NCI-H1694 (cell line): ENCODE measurements around the gene CHST1.

Experiments used
- DNase-seq: peaks from one replicate; lab custom pipeline; 2025; lab: John Stamatoyannopoulos, UW

CHST1 gene, protein sequence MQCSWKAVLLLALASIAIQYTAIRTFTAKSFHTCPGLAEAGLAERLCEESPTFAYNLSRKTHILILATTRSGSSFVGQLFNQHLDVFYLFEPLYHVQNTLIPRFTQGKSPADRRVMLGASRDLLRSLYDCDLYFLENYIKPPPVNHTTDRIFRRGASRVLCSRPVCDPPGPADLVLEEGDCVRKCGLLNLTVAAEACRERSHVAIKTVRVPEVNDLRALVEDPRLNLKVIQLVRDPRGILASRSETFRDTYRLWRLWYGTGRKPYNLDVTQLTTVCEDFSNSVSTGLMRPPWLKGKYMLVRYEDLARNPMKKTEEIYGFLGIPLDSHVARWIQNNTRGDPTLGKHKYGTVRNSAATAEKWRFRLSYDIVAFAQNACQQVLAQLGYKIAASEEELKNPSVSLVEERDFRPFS

DNA sequence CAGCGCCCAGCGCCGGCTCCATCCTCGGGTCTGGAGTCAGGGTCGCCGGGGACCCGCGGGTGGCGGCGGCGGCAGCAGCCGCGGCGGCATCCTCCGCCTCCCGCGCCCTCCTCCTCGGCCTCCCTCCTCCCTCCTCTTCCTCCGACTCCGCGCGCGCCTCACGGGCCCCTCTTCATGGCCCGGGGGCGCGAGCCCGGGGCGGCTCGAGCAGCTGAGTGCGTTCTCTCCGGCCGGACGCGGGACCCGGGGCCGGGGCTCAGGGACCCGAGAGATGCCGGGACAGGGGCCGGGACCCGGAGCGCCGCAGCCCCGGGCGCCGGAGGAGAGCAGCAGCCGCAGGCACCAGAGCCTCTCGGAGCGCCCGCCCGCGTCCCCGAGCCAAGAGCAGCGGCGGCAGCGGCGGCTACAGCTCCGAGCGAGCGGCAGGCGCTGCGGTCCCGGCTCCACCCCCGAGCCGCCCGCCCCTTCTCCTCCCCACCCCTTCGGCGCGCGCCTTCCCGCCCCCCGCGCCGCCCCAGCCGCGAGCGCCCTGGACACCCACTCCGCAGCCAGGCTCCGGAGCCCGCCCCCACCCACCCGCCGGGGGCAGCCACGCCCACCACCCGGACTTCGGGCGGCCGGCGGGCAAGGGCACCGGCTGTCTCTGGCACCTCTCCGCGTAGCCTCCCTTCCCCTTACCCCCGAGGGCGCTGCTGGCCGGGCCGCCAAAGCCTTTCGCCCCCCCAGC lies at the start of gene CHST1:
Gene CHST1, minus strand, starts transcription at position 417 of the 727 bp plus-strand sequence. CDS start 14,699 bp downstream, outside the sequence.
- no peak for DNase-seq

GRCh38 chr11:45713573-45713972 lies 48.2 kb upstream of the CHST1 start:
- DNase-seq, result no peak

GRCh38 chr11:45710561-45710960 lies 45.1 kb upstream of the CHST1 start:
- no peak for DNase-seq

DNA sequence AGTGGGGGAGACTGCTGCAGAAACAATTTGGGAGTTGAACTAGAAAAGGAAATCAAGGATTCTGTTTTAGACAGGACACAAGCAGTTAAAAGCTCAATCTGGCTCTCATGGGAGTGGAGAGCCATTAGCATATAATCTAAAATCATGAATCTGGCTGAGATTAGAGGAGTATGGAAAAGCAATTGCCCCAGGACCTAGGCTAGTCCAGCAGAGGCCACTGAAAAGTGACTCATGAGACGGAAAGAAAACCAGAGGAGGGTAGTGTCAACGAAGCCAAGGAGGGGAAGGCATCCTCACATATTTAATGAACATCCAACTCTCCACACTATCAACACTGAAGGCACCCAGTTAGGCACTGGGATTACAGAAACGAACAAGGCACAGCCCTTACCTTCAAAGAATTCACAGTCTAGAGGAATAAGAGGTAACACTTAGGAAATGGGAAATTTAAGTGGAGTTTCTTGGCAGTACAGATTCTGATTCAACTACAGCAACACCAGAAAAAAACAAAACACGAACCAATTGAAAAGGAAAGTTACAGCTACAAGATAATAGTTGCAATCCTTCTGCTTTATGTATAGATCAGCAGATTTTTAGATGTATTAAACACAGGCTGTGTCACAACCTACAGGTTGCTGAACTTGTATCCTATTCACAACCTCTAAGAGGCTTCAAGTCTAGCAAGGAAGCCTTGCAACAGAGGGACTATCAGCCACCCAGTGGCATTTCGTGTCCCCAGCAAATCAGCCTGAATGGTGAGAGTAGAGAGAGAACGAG lies 43.7 kb upstream of the CHST1 start:
- DNase-seq, result no peak

GRCh38 chr11:45704635-45705034 lies 39.2 kb upstream of the CHST1 start:
- DNase-seq, result no peak

DNA sequence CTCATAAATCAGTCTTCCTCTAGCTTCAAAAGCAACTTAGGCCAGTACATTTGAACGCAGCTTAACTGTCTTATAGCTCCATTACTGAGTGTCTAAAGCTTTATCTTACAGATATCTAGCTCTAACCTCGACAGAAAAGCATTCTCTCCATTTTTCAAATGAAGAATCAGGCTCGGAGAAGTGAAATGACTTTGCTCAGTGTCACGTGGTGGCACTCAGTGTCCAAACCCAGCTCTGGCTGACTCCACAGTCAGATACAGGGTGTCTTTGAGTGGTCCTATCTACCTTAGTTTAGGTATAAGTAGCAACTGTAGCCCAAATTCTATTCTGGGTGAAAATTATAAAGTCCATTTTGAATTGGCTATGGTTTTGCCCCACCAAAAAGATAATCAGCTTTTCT lies 38.7 kb upstream of the CHST1 start:
- DNase-seq, result no peak

DNA sequence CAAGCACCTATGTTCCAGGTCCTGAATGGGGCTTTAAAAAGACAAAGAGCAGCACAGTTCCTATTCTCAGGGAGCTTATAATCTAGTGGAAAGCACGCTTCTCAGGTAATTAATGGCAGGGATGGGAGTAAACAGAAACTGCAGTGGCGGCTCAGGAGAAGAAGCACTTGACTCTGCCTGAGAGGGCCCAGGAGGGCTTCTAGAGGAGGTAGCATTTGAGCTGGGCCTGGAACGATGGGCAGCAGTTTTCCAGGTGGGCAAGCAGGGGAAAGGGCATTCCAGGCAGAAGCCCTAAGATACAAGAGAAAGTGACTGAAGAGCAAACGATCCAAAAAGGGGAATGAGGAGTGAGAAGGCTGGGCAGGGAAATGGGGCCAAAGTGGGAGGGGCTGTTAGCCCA lies 37.1 kb upstream of the CHST1 start:
- DNase-seq, result no peak

DNA sequence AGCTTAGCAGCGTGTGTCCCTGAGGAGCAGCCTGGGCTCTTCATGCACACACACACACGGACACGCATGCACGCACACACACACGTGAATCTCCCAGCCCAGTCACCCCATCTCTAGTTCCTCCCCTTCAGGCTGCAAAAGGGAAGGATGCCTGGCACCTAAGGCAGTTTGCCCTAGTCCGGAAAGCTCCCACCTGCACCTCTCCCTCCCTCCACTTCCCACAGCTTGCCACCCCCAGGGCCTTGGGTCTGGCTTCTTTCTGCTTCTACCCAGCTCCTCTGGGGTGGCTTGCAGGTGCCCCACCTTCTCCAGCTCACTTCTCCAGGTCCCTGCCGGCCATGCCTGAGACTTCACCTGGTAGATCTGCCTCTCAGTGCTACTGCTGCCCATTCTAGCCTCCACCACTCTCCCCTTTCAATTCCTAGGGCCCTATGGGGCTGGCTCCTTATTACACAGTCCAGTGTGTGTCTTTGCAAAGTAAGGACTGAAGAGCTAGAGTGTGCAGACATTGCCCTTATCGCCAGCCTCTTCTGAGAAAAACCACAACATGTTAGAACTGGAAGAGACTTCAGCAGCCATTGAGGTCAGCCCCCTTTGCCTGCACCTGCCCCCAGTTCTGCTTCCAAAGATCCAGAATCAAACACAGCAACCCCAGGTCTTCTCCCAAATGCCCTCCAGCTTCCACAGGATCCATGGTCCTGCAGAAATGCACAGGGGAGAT lies 33.5 kb upstream of the CHST1 start:
- no peak for DNase-seq

DNA sequence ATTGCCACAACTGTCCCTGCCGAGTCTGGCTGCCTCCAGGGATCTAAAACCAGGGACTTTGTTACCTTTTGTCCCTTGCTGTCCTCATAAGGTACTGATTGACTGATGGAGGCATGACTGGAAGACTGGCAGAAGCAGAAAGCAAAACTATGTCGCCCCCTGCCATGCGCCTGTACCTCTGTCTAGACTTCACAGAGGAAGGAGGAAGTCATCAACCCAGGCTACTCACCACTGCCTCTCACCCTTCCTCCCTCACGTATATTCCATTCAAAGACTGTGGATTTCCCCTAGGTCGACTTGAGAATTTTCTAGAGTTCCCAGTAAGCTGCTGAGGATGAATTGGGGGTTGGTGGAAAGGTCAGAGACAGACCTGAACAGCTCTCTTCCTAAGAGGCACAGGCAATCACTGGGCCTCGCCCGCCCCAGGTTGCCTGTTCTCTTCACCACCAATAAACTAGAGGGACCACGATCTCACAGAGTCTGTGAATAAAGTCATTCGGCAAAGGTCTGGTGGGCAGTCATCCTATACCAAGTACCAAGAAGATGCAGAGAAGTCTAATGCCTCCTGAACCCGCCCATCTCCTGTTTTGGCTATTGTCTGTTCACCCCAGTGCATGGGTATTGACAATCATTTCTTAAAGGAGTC lies 27.5 kb upstream of the CHST1 start:
- no peak for DNase-seq

DNA sequence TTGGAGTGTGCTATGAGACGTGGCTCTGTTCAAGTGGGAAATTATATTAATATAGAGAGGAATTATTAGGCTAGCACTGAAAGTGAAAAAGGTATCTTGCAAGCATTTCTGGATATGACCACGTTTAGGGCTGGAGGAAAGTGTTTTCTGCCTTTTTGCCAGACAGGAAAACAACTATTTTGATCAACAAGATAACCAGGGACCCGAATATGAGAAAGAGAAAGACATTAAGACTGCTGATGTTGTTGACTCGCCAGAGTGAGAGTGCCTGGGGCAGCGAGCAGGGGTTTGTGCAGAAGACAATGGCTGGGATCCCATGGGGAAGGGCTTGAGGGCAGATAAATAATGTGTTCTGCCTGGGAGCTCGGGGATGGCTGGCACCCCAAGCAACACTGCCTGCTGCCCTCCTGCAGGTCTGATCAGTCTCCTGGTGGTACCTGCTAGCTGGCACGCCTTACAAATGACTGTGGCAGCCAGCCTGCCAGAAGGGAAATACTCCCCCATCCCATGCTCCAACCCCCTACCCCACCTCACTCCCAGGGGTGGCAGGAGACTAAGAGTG lies 23.1 kb upstream of the CHST1 start:
- DNase-seq, result no peak

- no peak for DNase-seq
Observed at GRCh38 chr11:45687836-45688235, 22.4 kb upstream of the CHST1 start.

GRCh38 chr11:45685964-45686537 lies 20.6 kb upstream of the CHST1 start:
- DNase-seq, result no peak

DNA sequence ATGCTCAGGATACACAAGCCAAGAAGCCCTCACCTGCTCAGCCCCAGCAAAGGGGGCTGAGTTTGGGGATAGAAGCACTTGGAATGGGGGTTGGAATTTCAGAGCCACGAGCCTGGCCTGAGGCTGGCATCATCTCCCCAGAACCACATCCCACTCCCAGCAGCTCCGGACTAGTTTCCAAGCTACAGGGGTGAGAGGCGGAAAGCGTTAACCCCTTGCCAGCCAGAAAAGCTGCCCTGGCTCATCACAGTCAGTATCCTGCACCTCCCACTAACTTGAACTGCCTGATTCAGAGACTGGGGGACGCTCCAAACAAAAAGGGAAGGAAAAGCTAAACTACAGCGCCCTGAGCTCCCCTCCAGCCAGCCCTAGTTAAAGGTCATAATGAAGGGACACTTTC lies 19.0 kb upstream of the CHST1 start:
- DNase-seq, result no peak

DNA sequence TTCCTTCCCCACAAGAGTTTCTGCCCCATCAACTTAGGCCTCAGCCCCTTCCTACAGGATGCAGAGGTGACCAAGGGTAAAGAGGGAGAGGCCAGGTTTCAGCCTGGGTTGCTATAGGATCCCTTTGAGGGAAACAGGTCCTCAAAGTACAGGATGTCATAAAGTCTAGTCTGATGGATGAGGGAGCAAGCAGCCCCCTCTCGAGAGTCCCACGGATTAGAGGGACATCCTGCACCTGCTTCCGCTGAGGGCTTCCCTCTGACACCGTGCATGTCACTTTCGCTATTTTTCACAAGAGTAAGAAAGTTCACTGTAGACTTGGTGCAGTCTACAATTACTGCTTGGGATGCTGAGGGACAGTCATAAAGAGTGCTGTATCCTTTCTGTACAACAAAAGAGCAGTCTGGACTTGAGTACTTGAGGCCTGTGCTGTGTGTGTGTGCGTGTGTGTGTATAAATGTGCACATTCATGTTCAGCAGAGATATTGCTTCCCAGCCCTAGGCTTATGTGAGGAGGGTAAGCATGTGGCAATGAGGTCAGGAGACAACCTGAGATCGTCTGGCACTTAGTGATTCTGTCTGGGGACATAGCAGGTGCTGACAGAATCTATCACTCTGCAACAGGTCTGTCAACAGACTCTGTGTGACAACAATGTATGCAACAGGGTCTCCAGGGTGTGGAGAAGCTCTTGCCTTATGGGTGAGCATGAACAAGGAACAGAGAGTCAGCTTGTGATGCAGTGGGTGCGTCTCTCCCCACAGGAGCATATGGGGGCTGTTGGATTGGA lies 18.0 kb upstream of the CHST1 start:
- no peak for DNase-seq

DNA sequence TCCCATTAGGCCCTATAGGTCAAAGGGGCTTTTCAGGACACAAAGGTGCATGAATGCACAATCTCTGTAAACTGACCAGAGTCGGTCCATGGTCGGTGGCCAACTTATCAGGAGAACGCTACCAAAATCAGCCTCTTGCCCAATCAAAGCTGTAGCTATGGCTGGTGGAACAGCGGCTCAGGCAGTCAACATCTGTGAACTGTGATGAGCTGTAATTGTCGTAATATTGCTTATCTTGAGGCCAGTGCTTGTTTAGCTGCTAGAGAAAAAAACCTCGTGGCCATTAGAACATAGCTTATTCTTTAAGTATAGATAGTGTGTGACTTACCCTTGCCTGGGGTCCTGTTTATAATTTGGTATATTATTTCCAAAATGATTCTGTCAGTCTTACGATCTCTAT lies 14.4 kb upstream of the CHST1 start:
- DNase-seq, result no peak

DNA sequence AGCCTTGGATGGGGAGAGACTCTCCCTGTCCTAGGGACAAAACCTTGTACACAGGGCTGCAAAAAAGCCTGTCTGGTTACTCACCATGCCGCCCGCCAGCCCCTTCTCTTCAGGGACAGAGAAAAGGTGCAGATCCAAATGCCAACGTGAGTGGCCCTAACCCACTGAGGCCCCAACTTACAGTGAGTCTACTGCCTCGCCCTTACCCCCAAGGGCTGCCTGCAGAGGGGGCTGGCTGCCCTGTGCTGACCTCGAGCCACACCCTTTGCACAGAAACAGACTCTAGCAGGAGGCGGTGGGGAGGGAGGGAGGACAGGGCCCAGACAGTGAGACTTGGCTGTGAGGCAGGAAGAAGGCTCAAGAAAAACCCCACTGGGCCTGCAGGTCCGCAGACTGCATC lies 13.6 kb upstream of the CHST1 start:
- no peak for DNase-seq

DNA sequence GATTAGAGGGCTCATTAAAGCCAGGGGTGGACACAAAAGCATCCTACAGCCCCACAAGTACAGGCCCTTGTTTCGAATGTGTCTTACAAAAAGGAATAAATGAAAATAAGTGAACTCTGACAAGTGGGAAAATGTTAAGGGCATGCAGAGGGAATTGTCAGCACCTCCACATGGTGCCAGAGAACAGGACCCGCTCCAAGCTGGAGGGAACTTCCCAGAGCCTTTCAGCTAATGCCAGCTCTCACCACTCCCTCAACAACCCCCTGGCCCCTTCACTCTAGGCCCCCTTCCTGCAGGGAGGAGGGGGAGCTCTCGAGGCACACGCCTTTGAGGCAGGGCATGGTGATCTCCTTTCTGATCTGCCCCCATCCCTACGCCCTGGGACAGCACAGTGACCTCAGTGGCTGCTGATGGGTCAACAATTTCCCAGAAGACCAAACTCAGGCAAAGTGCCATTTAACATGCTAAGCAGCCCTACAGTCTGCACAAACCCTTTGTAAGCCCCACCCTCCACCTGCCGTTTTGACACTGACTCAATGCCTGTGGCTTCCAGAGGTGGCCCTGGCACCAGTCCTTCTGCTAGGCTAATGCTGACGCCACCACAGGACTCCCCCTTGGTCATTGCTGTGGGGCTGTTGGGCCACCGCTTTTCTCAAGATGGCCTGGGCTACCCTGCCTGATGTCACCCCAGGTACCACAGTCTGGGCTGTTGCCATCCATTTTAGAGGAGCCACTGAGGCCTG lies 12.5 kb upstream of the CHST1 start:
- no peak for DNase-seq

- no peak for DNase-seq
Observed at GRCh38 chr11:45676522-45677095, 11.2 kb upstream of the CHST1 start.

DNA sequence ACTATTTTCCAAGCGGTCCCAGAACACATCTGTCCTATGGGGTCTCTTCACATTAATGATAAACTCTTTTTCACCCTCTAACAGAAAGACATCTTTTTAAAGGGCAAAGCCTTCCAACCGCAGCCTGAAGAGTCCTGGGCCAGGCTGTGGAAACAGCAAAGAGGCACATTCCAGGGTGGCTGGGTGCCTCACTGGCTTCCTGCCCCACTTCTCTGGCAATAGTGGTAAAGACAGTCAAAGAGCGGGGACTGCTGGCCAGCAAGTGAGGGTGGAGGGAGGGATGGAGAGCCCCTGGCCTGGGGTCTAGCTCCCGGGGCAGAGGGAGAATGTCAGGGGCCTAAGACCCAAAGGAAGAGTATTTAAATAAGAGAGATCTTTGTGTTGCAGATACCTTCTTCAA lies 10.2 kb upstream of the CHST1 start:
- no peak for DNase-seq
